HG03558 (cell line): Measurements from ENCODE around the gene PPP1R3G.

Experiments
- ATAC-seq: cut with Tn5 transposase; IDR thresholded peaks from one replicate; pipeline ENCODE4 v1.9.1; 2021; ENCODE audit warnings: moderate number of reproducible peaks; ENCODE audit not compliant: unreplicated experiment; ENCODE audit errors: extremely low read depth

Gene PPP1R3G

GRCh38 chr6:5135788-5136376 is 50.7 kb downstream of the PPP1R3G start:
- no peak for ATAC-seq

- no peak for ATAC-seq
Measured at GRCh38 chr6:5136851-5137250, 51.7 kb downstream of the PPP1R3G start.
